Left lobe of liver (tissue), 2 donors: ENCODE data around the gene VCL. TPM values are rescaled to one million over a fixed set of nuclear protein-coding genes. Genes with fewer than 3 reads are reported as not detected.
"Not testable (repeated sequence)": the region's sequence is repeated elsewhere in the genome, so short reads cannot be mapped to it uniquely, and the experiment has no call there.

Experiments used
- ATAC-seq: fragments of 200-7000 bp; cut with Tn5 transposase; one replicate; pipeline ENCODE4 v1.9.1; 2020; ENCODE audit warnings: mild to moderate bottlenecking, moderate library complexity
- DNase-seq: peaks from one replicate; pipeline ENCODE4 v3.0.0-alpha.2; 2020; ENCODE audit warnings: low spot score
- total RNA-seq: library from RNA; stranded (reverse); gene quantifications from one replicate; pipeline ENCODE4 v1.2.1, GENCODE V29; 2021
- donor health status: DM: no; HTN: no; CAD: no; lungs with moderate emphysema.
- donor health status: DM: no; HTN: yes; CAD: no.

VCL gene
- total RNA-seq, 1 donor from 2014 or later, result 14.5 TPM

DNA sequence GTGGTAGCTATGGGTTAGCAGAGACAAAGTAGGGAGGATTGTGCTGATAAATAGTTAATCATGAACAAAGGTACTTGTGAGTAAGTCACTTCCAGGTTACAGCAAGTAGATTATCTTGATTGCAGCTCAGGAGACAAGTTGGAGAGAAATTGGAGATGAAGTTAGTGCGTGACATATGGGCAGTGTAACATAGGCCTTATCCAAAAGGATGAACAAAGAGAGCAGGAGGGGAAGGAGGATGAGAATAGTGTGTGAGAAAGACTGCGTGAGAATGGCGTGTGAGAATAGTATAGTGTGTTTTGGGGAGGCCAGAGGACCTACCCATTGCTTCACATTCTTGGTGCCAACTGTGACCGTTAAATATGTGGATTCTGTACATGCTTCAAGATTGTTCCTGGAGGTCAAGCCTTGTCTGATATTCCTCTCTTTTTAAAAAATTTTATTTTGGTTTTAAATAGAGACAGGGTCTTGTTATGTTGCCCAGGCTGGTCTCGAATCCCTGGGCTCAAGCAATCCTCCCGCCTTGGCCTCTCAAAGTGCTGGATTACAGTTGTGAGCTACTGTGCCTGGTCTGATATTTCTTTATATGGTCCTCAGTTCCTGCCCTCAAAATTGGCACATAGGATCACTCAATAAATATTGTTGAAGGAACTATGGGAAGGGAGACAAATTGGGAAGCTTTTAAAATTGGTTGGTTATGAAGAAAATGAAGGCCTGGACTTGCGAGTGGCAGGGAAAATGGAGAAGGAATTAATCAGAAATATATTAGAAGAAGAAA is 3.2 kb downstream of the VCL start:
- ATAC-seq (no peak), DNase-seq (no peak)

DNA sequence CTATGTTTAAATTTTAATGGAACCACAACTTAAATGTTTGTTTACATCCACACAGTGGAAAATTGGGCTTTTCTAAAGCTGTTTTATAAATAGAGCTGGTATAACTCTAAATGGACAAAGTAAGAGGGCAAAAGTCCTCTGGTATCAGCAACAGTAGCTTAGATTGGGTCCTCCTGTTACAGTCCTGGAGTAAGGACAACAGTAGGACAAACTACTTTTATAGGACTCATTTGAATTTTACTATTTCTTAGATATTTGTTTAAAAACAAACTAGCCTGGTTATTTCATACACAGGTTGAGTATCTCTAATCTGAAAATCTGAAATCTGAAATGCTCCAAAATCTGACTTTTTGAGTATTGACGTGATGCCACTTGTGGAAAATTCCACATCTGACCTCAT is 8.4 kb downstream of the VCL start:
- DNase-seq (no peak), ATAC-seq (peak; percentile 82)

DNA sequence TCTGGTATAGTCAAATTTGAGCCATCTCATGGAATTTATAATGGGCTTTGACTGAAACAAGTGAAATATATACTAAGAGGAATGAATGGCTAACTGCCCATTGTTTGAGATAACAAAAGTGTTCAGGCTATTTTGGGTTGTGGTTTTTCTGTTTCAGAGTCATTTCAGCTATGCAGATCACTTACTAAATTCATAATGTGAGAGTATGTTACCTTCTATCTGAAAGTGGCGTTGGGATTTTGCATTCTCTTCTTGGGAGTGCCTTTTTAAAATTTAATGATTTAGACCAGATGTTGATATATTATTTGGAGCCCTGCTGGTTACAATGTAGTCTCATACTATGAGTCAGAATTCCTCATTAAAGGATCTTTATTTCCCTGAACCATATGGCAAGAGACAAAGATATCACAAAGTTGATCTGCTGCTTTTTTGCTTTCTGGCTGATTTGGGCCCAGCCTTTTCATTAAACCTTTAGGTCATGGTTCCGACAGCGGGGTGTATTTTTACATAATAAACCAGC is 10.4 kb downstream of the VCL start:
- ATAC-seq, result no peak
- DNase-seq, result no peak

DNA sequence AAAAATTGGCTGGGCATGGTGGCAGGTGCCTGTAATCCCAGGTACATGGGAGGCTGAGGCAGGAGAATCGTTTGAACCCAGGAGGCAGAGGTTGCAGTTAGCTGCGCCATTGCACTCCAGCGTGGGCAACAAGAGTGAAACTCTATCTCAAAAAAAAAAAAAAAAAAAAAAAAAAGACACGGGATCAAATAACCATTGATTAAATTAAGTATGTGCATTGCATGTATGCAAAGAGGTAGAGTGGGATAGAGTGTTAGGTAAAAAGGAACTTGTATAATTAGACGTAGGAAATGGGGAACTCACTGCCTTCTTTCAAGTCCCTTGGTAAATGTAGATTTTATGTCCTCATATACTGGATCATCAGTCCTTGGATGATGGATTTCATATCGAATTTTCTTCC is 13.1 kb downstream of the VCL start:
- ATAC-seq (no peak), DNase-seq (no peak)

DNA sequence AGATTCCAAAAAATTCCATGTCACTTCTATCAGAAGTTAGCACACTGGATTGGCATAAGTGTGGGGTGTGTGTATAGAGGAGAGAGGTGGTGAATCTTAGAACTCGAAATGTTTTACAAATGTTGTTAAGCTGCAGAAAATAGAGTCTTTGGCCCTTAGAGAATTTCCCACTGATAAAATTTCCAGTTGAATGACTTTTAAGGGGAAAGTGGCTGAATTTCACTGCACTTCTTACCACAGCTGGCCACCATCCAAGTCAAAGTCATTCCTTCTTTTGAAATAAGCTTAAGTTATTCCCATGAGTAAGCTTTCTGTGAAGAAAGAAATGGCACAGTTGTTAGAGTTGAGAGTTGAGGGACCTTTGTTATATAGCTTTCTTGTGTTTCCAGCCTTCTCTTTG is 13.9 kb downstream of the VCL start:
- no peak for ATAC-seq

DNA sequence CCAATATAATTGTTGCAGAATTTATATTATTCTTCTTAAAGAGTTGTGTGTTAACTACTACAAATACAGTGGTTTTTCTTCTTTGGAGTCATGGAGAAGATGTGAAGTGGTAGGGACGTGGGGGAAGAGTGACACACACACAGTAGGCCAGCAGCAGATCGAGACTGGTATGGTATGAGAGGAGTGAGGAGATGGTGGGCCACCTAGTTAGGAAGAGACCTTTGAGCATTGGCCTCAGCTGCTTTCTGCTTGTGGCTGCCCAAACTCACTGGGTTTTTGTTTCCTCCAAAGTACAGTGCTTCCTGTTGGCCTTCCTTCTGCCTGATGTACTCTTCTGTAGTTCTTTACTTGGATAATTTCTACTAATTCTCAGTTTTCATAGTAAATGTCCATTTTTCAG is 14.6 kb downstream of the VCL start:
- ATAC-seq (no peak), DNase-seq (no peak)

More for the DNA sequence above, 13.9 kb downstream of the VCL start:
- no peak for DNase-seq

DNA sequence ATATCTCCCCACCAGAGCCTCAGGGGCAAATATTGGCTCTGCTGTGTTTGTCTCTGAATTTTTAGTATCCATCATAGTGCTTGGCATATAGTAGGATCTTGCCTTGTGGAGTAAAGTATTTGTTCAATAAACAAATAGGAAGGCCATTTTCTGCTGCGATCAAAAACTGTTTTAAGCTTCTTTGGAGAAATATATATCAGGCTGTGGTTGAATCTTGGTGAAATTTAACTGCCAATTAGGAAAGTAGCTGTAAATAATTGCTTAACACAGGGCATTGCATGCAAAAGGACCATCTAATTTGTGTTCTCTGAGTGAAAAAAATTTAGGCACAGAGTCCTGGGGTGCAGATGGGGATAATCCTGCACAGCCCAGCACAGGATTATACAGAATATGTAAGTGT is 15.1 kb downstream of the VCL start:
- no peak for DNase-seq
- ATAC-seq, result no peak

DNA sequence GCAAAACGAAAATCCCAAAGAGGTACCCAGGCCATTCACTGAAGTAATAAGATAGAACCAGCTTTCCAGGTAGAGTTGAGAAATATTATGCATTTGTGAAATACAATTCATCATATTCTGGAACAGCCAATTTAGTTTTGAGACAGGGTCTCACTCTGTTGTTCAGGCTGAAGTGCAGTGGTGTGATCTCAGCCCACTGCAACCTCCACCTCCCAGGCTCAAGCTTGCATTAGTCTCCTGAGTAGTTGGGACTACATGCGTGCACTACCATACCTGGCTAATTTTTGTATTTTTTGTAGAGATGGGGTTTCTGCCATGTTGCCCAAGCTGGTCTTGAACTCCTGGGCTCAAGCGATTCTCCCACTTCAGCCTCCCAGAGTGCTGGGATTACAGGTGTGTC is 16.7 kb downstream of the VCL start:
- not testable (repeated sequence) for DNase-seq, ATAC-seq

DNA sequence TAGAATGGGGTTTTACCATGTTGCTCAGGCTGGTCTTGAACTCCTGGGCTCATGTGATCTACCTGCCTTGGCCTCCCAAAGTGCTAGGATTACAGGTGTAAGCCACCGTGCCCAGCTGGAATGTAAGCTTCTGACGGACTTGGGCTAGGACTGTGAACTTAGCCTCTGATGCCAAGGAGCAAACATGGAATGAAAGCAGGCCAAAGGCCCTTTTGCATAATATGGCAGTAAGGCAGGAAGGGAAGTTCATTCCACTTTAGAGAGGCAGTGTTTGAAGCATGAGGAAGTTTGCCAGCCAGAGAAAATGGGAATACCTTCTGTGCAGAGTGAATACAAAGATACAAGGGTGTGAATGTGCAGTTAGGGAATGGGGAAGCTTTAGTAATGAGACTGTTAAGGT is 20.3 kb downstream of the VCL start:
- DNase-seq (peak; percentile 87), ATAC-seq (peak; percentile 99)

DNA sequence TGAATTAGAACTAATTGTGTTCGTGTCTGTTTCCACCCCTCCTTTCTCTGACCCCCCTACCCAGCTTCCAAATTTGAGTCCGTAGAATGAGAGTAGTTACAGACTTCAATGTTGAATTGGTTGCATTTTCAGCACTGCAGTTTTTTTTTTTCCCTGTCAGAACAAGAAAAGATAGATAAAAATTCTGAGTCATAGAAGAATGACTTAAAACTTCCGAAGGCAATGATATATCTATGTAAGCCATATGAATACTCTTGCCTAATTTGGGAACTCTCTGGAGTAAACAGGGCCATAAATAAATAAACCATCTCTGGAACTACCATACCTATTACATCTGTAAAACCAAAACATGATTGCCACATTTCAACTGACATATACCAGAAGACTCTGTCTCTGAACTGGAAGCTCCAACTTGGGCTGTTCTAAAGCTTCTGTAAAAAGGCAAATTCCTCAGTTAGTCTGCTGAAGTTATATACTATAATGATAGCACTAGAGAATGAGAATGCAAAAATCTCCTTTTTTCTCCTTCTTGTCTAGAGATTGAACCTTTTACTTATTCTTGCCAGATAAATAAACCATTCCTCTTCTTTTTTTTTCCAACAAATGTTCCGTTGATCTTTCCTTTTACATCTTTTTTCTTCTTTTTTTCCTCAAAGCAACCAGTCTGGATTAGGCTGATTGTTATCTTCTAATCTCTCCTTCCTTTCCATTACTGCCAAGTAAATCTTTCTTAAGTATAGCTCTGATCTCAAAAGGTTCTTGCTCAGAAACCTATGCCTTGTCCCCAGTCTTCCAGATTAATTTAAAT is 23.5 kb downstream of the VCL start:
- no peak for ATAC-seq

DNA sequence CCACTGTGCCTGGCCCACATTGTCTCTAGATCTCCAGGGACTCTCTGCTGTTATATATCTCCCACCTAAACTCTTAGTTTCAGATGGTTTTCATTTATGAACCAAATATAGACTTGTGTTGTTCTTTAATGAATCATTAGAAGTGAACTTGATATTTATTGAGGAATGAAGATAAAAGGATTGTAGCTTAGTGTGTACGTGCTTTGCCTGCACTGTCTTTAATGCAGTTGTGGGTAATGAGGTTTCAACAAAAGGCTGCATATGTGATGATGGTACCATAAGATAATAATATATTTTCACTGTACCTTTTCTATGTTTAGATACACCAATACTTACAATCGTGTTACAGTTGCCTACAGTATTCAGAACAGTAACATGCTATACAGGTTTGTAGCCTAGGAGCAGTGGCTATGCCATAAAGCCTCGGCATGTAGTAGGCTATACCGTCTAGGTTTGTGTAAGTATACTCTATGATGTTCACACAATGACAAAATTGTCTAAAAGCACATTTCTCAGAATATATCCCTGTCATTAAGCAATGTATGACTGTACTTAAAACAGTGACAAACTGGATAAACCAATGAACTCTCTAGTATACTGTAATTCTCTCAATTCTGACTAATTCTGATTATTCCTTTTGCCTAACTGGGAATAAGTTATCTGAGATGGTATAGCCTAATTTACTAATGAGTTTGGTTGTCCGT is 25.2 kb downstream of the VCL start:
- ATAC-seq, result no peak
- DNase-seq, result no peak

More for the DNA sequence above, 23.5 kb downstream of the VCL start:
- no peak for DNase-seq

DNA sequence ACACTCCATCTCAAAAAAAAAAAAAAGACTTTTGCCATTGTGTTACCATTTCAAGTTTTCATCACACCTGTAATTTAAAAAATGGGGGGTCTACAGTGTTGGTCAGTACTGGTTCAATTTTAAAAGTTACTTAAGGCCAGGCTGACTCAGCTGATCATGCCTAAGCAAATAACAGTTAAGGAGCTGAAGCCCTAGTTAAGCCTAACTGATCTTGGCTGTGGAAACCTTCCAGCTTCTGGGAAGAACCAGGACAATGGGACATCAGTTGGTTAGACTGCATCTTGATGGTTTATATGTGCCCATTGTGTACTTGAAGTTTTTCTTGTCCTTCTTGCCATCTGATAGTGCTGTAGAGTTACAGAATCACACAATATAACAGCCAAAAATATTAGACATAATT is 26.7 kb downstream of the VCL start:
- no peak for DNase-seq
- no peak for ATAC-seq

DNA sequence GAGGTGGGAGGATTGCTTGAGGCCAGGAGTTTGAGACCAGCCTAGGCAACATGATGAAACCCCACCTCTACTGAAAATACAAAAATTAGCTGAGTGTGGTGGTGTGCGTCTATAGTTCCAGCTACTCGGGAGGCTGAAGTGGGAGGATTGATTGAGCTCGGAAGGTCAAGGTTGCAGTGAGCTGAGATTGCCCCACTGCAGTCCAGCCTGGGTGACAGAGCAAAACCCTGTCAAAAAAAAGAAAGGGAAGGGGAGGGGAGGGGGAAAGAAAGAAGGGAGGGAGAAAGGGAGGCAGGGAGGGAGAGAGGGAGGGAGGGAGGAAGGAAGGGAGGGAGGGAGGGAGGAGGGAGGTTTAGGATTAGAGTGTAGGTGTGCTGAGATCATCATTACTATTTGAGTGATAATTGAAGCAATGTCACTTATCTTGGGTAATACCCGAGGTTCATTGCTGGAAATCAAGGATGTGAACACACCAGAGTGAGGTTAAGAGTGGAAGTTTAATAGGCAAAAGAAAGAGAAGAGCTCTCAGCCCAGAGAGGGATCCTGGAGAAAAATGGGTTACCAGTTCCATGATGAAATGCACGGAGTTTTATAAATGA is 27.6 kb downstream of the VCL start:
- no peak for ATAC-seq
- no peak for DNase-seq

DNA sequence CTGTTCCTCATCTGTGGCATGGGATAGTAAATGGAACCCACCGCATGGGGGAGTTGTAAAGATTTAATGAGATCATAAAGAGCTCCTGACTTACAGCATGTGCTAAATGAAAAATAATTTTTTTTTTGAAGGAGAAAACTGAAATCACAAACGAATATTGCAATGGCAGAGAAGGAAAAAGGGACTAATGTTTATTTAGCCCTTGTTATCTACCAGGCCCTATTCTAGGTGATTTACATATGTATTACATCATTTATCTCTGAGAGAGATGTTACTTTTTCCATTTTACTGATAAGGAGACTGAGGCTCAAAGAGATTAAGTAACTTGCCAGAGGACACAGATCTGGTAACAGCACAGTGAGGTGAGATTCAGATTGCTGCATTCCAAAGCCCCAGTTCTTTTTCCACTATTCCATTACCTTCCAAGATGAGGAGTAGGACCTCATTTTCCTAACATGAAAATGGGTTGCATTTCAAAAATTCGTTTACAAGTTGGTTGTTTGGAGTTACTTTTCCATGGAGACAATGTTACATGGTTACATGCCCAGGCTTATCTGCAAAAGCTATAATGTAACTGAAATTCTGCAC is 28.6 kb downstream of the VCL start:
- no peak for DNase-seq
- ATAC-seq, result no peak

DNA sequence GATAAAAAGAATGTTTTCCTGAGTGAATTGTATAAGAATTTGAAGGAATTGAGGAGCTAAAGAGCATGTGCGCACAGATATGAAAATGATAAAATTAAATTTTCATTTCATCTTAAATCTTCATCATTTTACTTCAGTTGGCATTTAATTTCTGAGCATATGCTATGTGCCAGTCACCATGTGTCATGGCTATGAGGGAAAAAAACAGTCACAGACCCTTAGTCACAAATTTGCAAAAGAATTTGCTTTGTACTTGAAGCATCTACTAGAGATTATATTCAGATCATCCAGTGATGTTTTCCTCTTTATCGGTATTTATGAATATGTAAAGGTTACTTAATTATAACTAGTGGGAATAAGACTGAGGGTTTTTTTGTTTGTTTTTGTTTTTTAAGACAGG is 29.8 kb downstream of the VCL start:
- no peak for ATAC-seq
- DNase-seq, result no peak

DNA sequence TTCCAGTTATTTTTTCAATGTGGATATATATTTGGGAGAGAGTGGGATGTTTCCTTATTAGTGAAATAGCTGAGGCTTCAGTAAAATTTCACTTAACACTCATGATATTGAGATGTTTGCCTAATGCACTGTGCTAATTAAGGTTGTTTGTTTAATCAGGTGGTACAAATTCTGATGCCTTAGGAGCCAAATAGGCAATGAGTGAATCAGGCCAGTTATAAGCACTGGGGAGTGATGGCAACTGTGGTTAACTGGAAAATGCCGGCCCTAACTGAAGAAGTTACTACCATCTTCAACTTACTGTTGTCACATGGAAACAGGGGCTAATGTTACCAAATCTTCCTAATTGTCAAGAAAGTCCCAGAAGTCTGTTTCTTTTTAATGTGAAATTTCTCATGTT is 32.0 kb downstream of the VCL start:
- ATAC-seq (no peak), DNase-seq (no peak)

DNA sequence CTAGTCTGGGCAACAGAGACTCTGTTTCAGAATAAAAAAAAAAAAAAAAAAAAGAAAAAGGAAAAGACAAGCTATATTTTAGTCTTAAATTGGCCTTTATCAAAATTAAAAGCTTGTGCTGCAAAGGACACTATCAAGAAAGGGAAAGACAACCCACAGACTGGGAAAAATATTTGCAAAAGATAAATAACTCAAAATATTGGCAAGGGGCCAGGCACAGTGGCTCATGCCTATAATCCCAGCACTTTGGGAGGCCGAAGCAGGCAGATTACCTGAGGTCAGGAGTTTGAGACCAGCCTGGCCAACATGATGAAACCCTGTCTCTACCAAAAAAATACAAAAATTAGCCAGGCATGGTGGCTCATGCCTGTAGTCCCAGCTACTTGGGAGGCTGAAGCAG is 34.3 kb downstream of the VCL start:
- not testable (repeated sequence) for DNase-seq, ATAC-seq

DNA sequence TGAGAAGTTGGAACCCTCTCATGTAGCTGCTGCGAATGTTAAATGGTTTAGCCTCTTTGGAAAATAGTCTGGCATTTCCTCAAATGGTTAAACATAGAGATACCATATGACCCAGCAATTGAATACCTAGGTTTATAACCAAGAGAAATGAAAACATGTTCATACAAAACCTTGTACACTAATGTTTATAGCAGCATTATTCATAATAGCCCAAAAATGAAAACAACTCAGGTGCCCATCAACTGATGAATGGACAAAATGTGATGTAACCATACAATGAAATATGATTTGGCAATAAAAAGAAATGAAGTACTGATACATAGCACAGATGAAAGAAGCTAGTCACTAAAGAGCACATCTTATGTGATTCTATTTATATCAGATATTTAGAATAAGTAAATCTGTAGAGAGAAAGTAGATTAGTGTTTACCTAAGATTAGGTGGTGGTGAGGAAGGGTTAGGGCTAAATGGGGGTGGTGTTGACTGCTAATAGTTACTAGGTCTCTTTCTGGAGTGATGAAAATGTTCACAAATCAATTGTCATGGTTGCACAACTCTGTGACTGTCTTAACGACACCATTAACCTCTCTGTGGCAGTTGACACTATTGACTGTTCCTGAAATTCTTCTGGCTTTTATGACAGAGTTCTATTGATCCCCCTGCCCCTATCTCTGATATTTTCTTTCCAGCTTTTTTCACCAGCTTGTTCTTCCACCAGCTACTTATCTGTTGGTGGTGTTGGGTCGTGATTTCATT is 35.2 kb downstream of the VCL start:
- ATAC-seq (peak; percentile 83), DNase-seq (no peak)

DNA sequence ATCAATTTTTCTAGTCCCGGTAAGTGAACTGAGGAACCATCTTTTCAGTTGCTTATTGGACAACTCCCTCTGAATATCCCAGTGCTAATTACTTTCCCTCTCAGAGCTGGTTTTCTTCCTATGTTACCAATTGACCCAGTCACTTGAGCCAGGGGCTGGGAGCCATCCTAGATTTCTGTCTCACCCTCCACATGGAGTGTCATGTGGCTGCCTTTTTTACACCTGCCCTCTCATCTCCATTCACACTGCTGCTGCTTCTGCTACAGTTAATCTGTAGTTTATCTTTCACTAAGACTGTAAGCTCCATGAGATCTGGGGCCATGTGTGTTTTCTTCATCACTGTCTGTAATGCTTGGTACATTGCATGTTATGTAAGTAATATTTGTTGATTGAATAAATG is 35.8 kb downstream of the VCL start:
- no peak for DNase-seq
- no peak for ATAC-seq

DNA sequence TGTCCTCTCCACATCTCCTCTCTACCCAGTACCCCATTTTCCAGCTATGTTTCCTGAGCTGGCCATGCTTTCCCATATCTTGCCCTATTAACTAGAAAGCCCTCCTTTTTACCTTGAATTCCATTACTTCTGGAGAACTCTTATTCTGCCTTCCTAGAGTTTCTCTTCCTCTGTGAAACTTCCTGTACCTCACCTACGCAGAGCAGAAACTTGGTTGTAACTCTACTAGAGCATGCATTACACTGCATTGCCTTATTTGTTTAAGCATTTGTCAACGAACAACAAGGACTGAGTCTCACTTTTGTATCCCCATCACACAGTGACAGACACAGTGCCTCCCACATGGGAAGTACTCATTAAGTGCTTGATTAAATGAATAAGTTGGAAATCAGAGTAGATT is 36.4 kb downstream of the VCL start:
- no peak for DNase-seq
- no peak for ATAC-seq
